AG04449 (cell line): Measurements from ENCODE around the gene PCDHB4.
"Not testable (repeated sequence)": the region's sequence is repeated elsewhere in the genome, so short reads cannot be mapped to it uniquely, and the experiment has no call there.

Experiments
- CTCF ChIA-PET: fragments of 350-600 bp; formaldehyde crosslinking; extraction: SDS; loops from one replicate; lab custom pipeline; 2021; ENCODE audit warnings: antibody characterized with exemption; lab: Yijun Ruan, JAX
- POLR2A ChIA-PET: fragments of 400-600, 350-600 bp; formaldehyde crosslinking; extraction: SDS; loops from one replicate; lab custom pipeline; 2020; ENCODE audit warnings: antibody characterized with exemption, inconsistent platforms; lab: Yijun Ruan, JAX
- DNase-seq: peaks from one replicate; pipeline ENCODE4 v3.0.0-alpha.2; 2010; ENCODE audit warnings: low read depth, low spot score
- H3K4me3 ChIP-seq: 2 replicates; pipeline ENCODE4 v1.5.1; 2011; ENCODE audit warnings: low read depth, mild to moderate bottlenecking, control low read depth, low read length
- TF ChIP-seq, protein P1 (sequence below): IDR thresholded peaks from one replicate; pipeline ENCODE4 v1.5.1; 2011; ENCODE audit warnings: mild to moderate bottlenecking, moderate library complexity, low read length, control low read depth, inconsistent platforms; ENCODE audit not compliant: insufficient read depth; ENCODE audit errors: missing control alignments

Gene PCDHB4

DNA sequence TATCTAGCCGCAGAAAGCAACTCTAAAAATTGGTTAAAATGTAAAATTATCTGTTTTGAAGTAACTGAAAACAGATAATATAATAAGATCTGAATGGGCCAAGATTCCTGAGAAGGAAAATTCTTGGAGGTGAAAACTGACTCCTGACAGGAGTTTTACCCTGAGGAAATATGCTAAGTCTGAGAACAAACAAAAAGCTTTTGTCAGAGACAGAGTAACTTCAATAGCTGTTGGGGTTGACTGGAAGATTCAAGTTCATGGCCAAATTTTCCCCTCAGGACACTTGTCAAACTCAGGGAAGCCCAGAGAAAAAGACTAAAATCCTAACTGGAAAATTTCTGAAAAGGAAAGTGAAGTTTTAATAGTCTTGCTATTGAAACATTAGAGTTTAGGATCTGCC lies 5.7 kb downstream of the PCDHB4 start:
- CTCF ChIA-PET = interaction anchor here (0.7 kb wide), 1 partner anchor 1800 kb away, joined by 3 read pairs; no protein-coding TSS in a partner anchor
- DNase-seq = no peak
- no peak overlapping the region for H3K4me3 ChIP-seq
- POLR2A ChIA-PET = no interaction called here
- TF ChIP-seq, protein P1, sequence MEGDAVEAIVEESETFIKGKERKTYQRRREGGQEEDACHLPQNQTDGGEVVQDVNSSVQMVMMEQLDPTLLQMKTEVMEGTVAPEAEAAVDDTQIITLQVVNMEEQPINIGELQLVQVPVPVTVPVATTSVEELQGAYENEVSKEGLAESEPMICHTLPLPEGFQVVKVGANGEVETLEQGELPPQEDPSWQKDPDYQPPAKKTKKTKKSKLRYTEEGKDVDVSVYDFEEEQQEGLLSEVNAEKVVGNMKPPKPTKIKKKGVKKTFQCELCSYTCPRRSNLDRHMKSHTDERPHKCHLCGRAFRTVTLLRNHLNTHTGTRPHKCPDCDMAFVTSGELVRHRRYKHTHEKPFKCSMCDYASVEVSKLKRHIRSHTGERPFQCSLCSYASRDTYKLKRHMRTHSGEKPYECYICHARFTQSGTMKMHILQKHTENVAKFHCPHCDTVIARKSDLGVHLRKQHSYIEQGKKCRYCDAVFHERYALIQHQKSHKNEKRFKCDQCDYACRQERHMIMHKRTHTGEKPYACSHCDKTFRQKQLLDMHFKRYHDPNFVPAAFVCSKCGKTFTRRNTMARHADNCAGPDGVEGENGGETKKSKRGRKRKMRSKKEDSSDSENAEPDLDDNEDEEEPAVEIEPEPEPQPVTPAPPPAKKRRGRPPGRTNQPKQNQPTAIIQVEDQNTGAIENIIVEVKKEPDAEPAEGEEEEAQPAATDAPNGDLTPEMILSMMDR = no peak

DNA sequence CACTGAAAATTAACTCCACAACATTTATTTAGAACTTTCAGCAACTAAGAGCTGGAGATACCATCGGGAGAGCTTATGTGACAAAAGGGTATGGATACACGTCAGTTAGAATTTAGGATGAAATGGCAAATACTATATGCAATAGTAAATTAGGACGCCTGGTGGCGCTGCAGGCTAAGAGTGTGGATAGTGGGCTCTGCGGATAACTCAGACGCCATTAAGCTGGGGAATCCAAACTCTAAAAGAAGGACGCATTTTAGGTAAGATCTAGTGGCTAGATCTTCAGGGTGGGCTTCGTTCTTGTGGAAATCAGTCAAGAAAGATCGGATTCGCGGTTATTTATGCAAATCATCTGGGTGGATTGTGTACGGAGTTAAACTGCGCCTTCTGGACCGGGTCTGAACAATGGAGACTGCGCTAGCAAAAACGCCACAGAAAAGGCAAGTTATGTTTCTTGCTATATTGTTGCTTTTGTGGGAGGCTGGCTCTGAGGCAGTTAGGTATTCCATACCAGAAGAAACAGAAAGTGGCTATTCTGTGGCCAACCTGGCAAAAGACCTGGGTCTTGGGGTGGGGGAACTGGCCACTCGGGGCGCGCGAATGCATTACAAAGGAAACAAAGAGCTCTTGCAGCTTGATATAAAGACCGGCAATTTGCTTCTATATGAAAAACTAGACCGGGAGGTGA lies 13.6 kb downstream of the PCDHB4 start, which contains the start of gene PCDHB5:
Gene PCDHB5, plus strand, starts transcription at position 177 of the 688 bp plus-strand sequence. Its CDS starts 229 bp downstream, at position 406.
- H3K4me3 ChIP-seq = peak within 1 kb of the TSS; percentile 3; the same call in 1 of the 2 replicates
- POLR2A ChIA-PET = no interaction called here

DNA sequence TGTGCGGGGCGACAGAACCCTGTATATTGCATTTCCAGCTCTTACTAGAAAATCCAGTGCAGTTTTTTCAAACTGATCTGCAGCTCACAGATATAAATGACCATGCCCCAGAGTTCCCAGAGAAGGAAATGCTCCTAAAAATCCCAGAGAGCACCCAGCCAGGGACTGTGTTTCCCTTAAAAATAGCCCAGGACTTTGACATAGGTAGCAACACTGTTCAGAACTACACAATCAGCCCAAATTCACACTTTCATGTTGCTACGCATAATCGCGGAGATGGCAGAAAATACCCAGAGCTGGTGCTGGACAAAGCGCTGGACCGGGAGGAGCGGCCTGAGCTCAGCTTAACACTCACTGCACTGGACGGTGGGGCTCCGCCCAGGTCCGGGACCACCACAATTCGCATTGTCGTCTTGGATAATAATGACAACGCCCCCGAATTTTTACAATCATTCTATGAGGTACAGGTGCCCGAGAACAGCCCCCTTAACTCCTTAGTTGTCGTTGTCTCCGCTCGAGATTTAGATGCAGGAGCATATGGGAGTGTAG lies 14.2 kb downstream of the PCDHB4 start:
- TF ChIP-seq, protein P1 = no peak
- ChIA-PET CTCF (interaction anchor here (0.7 to 1.0 kb wide), 2 partner anchors 23 to 428 kb away, joined by 3 read pairs; no protein-coding TSS in a partner anchor), POLR2A (no interaction called here)
- no peak overlapping the region for H3K4me3 ChIP-seq
- no peak for DNase-seq

More for the DNA sequence above, 13.6 kb downstream of the PCDHB4 start, which contains the start of gene PCDHB5:
- TF ChIP-seq, protein P1 = peak; percentile 6
- DNase-seq = no peak
- CTCF ChIA-PET = interaction anchor here (0.7 to 1.0 kb wide), 2 partner anchors 23 to 429 kb away, joined by 3 read pairs; no protein-coding TSS in a partner anchor

DNA sequence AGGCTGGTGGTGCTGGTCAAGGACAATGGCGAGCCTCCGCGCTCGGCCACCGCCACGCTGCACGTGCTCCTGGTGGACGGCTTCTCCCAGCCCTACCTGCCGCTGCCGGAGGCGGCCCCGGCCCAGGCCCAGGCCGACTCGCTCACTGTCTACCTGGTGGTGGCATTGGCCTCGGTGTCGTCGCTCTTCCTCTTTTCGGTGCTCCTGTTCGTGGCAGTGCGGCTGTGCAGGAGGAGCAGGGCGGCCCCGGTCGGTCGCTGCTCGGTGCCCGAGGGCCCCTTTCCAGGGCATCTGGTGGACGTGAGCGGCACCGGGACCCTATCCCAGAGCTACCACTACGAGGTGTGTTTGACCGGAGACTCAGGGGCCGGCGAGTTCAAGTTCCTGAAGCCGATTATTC lies 15.7 kb downstream of the PCDHB4 start:
- POLR2A ChIA-PET, CTCF ChIA-PET, H3K4me3 ChIP-seq, DNase-seq: not testable (repeated sequence)

DNA sequence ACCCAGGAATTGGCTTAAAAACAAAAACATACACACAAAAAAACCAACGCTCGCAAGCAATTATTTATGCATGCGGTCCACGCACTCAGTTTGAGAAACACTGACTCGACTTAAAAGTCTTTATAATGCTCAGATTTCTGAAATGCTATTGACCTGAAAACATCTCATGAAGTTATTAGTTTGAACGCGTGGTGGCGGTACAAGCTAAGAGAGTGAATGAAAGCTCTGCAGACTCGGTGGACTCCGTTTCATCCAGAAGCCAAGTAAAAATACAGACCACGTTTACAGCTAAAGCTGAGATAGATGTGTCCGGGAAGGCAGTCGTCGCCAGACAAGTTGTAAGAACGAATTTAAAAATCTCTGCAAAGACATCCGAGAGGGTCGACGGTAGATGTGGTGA lies 28.2 kb downstream of the PCDHB4 start, which contains the start of gene PCDHB6:
Gene PCDHB6, plus strand, starts transcription at position 246 of the 400 bp plus-strand sequence. CDS start 201 bp downstream, outside the sequence.
- no peak for DNase-seq
- POLR2A ChIA-PET = no interaction called here
- TF ChIP-seq, protein P1 = no peak
- CTCF ChIA-PET = interaction anchor here (1.0 to 1.9 kb wide), 4 partner anchors 23 to 417 kb away, joined by 5 to 10 read pairs (median 6); partner anchors contain the start of gene PCDHB7
- no peak within 1 kb of the TSS; the same call in 1 of the 2 replicates for H3K4me3 ChIP-seq

DNA sequence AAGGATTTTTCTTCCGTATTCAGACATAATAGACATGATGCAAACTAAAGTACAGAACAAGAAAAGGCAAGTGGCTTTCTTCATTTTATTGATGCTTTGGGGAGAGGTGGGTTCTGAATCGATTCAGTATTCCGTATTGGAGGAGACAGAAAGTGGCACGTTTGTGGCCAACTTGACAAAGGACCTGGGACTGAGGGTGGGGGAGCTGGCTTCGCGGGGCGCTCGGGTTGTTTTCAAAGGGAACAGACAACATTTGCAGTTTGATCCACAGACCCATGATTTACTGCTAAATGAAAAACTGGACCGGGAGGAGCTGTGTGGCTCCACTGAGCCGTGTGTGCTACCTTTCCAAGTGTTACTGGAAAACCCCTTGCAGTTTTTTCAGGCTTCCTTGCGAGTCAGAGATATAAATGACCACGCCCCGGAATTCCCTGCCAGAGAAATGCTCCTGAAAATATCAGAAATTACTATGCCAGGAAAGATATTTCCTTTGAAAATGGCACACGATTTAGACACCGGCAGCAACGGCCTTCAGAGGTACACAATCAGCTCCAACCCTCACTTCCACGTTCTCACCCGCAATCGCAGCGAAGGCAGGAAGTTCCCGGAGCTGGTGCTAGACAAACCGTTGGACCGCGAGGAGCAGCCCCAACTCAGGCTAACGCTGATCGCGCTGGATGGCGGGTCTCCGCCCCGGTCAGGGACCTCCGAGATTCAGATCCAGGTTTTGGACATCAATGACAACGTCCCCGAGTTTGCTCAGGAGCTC lies 28.8 kb downstream of the PCDHB4 start:
- CTCF ChIA-PET = interaction anchor here (1.0 to 1.9 kb wide), 4 partner anchors 22 to 417 kb away, joined by 5 to 10 read pairs (median 6); partner anchors contain the start of gene PCDHB7
- H3K4me3 ChIP-seq = no peak overlapping the region; the same call in 1 of the 2 replicates
- DNase-seq = no peak
- TF ChIP-seq, protein P1 = no peak
- POLR2A ChIA-PET = no interaction called here
